NOMO-1 (cell line): ENCODE results near the gene CACNG5.

Source experiments
- DNase-seq, 2 experiments: peaks; one replicate each; lab custom pipeline; 2025; ENCODE audit not compliant: unreplicated experiment in 2 of 2; lab: John Stamatoyannopoulos, UW

The CACNG5 gene

GRCh38 chr17:66848496-66848895 is 13.6 kb downstream of the CACNG5 start:
- no peak for DNase-seq

DNA sequence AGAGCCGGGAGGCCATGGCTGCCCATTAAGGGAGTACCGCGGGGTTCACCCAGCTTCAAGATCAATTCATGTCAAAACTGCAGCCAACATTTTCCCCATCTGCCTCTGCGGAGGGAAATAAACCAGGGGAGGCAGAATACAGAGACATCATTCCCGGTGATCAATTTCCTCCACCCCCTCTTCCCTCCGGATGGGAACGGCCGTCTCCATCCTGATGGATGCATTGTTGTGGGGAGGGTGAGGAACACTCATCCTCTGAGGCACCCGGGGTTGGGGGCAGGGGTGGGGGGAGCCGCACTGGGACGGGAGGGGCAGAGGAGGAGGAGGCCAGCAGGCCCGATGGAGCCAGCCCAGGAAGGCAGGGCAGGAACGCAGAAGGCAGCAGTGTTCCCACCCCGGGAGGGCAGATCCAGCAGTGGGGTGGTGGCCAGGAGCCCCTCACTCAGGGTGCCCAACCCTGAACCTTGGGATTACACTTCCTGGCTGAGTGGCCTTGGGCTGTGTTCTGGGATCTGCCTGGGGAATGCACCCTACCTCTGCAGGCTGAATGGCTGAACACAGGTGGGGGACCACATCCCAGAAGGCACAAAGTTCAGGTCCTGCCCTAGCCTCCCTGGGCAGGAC is 14.2 kb downstream of the CACNG5 start:
- no peak for DNase-seq

- no peak for DNase-seq
These were observed 15.1 kb downstream of the CACNG5 start for GRCh38 chr17:66849851-66850580.

- DNase-seq: no peak
These were observed 15.8 kb downstream of the CACNG5 start for GRCh38 chr17:66850692-66851091.

GRCh38 chr17:66855204-66855603 is 20.3 kb downstream of the CACNG5 start:
- DNase-seq: no peak

- no peak for DNase-seq
These were observed 23.5 kb downstream of the CACNG5 start for GRCh38 chr17:66858226-66859083.

DNA sequence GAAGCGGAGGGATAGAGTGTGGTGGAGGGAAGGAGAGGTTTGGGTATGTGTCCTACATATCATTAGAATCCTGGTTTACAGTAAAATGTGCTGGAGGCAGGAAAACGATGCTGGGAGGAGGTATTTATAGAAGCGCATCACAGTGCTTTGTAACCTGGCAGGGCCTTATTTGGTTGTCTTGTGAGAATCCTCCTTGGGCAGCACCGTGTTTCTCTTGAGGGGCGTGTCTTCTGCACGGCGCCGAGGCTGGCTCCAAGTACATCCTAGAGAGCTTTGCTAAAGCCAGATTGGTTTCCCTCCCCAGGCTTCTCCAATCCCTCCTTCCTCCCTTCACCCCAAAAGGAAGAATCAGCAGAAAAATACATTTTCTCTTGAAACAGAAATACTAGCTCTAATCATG is 24.4 kb downstream of the CACNG5 start:
- DNase-seq: no peak

DNA sequence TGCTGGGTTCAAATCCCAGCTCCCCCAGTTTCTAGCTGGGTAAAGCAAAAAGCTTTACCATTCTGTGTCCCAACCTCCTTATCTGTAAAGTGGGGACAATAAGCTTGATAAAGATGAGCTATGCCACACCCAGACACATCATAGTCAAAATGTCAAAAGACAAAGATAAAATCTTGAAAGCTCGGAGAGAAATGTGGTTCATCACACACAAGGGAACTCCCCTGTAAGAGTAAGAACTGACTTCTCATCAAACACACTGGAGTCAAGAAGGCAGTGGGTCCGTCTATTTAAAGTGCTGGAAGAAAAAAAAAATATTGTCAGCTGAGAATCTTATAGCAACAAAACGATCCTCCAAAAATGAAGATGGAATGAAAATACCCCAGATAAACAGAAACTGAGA is 25.3 kb downstream of the CACNG5 start:
- DNase-seq: no peak

- DNase-seq: no peak
These were observed 28.9 kb downstream of the CACNG5 start for GRCh38 chr17:66863820-66864219.

DNA sequence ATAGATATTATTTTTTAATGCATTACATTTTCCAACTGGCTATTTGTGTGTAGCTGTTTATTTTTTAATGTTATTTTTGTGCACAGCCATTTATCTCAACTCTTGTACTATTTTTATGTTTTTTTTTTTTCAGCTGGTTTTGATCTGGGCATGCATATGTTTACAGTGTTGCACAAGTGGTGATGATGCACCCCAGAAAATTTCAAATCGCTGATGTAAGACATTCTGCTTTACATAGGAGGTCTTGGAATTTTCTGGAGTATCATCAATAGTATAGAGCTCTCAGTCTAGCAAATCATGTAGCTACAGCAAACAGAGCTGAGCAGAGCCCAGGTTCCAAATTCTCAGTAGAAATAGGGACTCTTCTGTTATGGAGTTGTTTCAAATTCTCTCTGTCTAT is 30.2 kb downstream of the CACNG5 start:
- no peak for DNase-seq

GRCh38 chr17:66873962-66874361 is 39.0 kb downstream of the CACNG5 start:
- DNase-seq: no peak

GRCh38 chr17:66884931-66885330 is 50.0 kb downstream of the CACNG5 start:
- no peak for DNase-seq

DNA sequence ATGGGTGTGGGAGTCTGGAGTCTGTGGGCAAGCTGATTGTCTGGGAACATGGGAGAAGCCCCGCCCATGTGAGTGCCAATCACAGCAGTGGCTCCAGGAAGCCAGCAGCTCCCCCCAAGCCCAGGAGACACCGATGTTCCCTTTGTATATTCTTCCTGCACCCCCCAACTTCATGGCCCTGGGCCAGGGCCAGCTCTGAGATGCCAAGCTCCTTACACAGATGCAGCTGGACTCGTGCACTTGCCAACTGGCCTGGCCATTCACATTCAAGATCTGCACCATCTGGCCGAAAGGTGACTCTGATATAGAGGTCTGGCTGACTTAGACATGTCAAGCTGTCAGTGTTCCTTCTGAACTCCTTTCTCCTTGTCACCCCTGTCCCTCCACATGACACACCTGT is 50.5 kb downstream of the CACNG5 start:
- DNase-seq: no peak

DNA sequence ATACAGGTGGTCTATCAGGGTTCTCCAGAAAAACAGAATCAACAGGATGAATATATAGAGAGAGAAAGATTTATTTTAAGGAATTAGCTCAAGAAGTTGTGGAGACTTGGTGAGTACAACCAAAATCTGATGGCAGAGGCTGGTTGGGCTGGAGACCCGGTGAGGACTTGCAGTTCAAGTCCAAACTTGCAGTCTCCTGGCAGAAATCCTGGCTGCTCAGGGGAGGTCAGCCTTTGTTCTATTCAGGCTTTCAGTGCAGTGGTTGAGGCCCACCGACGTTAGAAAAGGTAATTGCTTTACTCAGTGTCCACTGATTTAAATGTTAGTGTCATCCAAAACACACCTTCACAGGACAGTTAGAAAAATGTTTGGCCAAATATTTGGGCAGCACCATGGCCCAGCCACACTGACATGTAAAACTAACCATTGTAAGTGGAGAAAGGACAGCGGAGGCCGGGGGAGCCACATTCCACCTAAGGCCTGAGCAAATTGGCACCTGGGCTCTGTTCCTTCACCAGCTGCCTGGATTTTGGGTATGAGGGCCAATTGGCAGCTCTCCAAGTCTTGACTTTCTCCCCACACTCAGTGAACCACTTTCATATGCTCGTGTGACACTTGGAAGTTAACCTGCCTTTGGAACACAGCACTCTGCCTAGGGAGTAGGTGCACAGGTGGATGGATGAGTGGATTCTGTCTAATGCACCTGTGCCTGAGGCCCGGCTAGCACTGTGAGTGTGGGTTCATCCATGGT is 54.7 kb downstream of the CACNG5 start:
- DNase-seq: no peak

DNA sequence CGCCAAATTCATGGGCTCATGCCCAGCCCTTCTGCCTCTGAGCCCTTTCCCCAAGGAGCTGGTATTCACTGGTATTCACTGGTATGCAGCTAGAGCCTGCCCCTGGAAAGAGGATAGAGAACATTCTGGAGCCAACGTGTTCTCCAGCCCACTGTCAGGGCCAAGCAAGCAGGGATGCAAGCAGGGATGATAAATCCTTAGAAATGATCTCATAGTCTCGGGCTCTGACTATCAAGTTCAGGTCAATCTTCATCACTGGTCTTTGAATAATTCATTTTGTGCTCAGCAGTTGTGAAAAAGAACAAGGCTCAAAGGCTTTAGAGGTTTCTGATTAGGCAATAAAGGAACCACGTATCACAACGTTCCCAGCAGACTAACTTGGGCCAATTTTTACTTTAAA is 57.3 kb downstream of the CACNG5 start:
- no peak for DNase-seq

DNA sequence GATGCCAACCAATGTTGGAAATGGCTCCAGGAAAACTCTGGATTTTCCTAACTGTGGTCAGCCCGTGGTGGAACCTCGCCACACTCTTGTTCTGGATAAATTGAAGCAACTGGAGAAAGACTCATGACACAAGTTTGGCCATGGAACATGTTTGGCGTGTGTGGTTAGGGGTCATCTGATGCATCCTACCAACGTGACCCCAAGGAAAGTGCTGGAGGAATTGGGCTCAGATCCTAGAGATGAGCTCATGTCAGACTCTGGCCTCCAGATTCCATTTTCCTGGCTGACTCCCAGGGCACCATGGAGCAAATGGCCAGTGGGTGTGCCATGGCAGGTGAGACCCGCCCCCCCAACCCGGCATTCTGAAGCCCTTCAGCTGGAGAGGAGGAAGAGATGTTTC is 58.5 kb downstream of the CACNG5 start:
- DNase-seq: no peak

DNA sequence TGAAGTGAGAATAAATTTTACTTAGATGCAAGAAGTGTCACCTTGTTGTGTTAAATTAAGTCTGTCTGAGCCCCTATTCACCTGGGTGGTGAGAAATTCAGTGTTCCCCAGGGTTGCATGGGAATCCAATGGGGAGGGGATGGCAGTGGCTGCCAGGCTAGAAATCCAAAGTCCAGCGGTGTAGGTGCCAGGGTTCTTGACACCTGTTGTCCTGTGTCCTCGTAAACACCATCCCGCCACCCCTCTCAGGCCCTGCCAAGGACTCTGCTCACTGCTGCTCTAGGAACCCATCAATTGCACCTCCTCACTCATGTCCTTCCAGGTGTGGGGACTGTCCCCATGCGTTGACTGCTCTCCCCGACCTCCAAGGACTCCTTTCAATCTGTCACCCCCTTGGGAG is 58.9 kb downstream of the CACNG5 start:
- DNase-seq: no peak

DNA sequence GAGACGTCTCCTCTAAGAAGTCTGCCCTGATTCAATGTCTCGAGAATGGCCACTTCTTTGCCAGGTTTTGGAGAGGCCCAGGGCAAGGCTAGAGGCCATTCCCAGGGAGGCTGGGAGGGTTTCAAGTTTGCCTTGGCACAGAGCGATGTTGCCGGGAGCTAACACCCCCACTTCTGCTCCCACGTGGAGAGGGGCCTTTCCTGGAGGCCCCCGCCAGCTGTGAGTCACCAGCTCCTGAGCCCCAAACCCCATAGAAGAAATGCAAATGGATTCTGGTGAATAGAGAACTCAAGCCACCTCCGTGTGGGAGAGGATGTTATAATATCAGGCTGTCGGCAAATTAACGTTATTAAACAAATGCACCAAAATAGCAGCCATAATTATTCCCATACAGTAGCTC is 62.2 kb downstream of the CACNG5 start:
- no peak for DNase-seq

DNA sequence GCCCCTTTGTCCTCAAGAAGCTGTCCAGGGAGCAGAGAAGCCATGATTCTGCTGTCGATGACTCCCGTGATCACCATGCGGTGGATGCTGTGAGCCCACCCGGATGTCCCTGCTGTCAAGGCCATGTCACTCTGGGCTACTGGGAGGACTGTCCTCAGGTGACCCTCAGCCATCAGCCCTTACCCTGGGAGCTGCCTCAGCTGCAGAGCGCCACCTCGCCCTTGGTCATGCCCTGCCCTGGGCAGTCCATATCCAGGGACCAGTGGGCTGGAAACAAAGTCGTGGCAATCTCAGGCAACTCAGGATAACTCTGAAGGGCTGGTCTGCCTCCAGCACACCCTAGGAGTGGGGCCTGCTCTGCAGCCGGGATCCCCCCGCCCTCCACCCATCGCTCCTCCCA is 63.6 kb downstream of the CACNG5 start:
- no peak for DNase-seq

DNA sequence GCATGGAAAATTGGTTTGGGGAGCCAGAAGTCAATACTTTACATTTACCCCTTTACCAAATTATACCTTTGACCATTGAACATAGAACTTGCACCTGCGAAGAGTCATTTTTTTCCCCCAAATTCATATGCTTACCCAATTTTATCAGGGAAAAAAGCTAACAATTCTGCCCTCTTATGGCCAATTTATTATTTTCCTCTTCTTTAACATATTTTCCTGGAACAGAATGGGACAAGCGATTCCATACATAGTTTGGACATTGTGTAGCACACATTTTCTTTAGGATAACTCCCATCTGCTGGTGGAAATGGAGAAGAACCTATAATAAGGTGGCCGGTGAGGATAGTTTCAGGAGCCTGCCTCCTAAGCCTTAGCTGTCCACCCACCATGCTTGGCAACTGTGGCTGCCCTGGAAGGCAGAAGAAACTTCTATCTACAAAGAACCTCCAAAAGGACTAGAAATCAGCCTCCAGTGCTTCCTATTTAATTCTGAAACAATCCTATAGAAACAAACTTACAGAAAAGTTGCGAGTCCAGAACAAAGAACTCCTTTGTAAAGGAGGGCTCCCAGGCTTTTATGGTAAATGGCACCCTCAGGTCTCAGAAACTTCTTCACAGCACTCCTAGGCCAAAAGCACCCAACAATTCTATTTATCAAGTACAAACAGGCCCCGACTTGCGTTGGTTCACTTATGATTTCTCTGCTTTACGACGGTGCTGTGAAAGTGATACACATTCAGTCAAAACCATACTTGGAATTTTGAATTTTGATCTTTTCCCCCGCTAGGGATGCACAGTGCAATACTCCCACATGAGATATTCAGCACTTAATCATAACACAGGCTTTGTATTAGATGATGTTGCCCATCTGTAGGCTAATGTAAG is 65.5 kb downstream of the CACNG5 start:
- DNase-seq: peak in 1 of 2 experiments; percentile 6
